ENCODE measurements around the gene ATF4. TPM values are rescaled to one million over a fixed set of nuclear protein-coding genes. Genes with fewer than 3 reads are reported as not detected.
A peak's percentile ranks its signal among the peaks of the same experiment; 100 is the strongest.

Gene ATF4
- total RNA-seq, 1 donor from 2014 or later = 315 TPM

DNA sequence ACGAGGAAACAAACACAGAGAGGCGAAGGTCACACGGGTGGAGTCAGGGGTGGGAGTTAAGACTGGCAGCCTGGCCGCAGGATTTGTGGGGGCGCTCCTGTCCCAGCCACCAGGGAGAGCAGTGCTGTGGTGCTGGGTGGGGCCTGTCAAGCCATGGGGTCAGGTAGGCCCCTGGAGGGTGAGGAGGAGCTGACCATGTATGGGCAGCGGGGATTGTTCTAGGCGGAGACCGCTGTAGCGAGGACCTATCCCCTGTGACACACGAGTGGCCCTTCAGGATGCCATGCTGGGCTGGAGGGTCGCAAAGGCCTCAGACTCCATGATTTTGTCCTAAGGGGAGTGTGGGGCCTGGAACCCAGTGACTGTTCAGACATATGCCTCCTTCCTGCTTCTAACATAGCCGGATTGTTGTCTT lies 13.7 kb downstream of the ATF4 start:
- H3K4me3 Mint-ChIP-seq = peak overlapping the region; percentile 68
- DNase-seq (ENCODE audit: extremely low spot score, unreplicated experiment) = no peak
- H3K9me3 Mint-ChIP-seq = no peaks in the 10 kb centered on the region
- H3K36me3 Mint-ChIP-seq = peaks cover 5% of the 10 kb centered on the region
- no peaks in the 10 kb centered on the region for H3K27me3 Mint-ChIP-seq
- peaks cover 36% of the 10 kb centered on the region for H3K4me1 Mint-ChIP-seq (ENCODE audit: unreplicated experiment)
- H3K27ac Mint-ChIP-seq = peak overlapping the region; percentile 35
- TF ChIP-seq, protein P1, sequence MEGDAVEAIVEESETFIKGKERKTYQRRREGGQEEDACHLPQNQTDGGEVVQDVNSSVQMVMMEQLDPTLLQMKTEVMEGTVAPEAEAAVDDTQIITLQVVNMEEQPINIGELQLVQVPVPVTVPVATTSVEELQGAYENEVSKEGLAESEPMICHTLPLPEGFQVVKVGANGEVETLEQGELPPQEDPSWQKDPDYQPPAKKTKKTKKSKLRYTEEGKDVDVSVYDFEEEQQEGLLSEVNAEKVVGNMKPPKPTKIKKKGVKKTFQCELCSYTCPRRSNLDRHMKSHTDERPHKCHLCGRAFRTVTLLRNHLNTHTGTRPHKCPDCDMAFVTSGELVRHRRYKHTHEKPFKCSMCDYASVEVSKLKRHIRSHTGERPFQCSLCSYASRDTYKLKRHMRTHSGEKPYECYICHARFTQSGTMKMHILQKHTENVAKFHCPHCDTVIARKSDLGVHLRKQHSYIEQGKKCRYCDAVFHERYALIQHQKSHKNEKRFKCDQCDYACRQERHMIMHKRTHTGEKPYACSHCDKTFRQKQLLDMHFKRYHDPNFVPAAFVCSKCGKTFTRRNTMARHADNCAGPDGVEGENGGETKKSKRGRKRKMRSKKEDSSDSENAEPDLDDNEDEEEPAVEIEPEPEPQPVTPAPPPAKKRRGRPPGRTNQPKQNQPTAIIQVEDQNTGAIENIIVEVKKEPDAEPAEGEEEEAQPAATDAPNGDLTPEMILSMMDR (conservative IDR thresholded peaks at IDR 0.05) = no peak

DNA sequence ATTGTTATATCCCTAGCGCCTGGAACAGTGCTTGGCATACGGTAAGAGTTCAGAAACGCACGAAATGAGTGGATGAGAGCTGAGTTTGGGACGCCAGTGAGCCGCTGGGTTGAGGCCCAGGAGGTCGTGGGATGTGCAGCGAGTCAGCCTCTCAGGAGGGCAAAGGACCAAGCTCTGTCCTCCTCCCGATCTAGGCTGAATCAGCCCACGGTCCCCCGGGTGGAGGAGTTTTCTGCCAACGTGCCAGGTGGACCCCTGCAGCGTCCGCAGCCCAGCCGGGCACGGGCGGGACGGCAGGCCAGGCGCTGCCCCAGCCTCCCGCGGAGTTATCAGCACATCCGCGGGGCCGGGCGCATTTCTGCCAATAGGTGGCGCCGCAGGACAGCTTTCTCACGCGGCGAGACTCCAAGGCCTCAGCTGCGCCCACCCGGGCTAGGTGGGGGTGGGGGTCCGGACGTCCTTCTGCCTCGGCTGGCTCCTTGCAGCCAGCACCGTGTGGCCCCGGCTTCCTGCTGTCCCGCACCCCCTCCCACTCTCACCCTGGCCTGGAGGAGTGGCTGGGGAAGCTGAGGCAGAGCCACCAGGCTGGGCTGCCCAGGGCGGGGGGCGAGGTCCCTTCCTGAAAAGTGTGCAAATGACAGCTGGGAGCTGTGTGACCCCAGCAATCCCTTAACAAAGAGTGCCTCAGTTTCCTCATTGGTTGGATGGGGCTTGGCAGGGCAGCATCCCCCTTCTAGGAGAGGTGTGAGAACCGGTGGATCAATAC lies 14.4 kb downstream of the ATF4 start:
- Mint-ChIP-seq H3K9me3 (no peaks in the 10 kb centered on the region), H3K4me3 (peak overlapping the region; percentile 68), H3K4me1 (ENCODE audit: unreplicated experiment) (peaks cover 31% of the 10 kb centered on the region), H3K27me3 (no peaks in the 10 kb centered on the region), H3K27ac (peak overlapping the region; percentile 35), H3K36me3 (peaks cover 4% of the 10 kb centered on the region)
- DNase-seq (ENCODE audit: extremely low spot score, unreplicated experiment) = peak; percentile 94
- TF ChIP-seq, protein P1 (conservative IDR thresholded peaks at IDR 0.05) = peak; percentile 99

DNA sequence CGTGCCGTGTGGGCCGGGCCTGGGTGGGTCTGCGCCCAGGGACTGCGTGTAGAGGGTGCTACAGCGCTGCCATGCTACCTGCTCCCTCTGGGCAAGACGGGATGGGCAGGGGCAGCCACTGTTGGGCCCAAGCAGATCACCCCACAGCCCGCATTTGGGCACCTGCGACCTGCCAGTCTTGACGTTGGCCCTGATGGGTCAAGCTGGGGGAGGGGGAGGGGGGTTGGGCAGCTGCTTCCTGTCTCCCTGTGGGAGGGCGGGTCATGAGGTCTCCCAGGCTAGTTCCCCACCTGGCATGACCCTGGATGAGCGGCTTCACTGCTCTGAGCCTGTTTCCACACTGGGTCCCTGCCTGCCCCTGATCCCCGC lies 15.0 kb downstream of the ATF4 start:
- Mint-ChIP-seq H3K27me3 (peaks cover 2% of the 10 kb centered on the region), H3K27ac (no peak overlapping the region), H3K36me3 (no peaks in the 10 kb centered on the region), H3K9me3 (no peaks in the 10 kb centered on the region), H3K4me3 (no peak overlapping the region), H3K4me1 (ENCODE audit: unreplicated experiment) (peaks cover 27% of the 10 kb centered on the region)
- TF ChIP-seq, protein P1 (conservative IDR thresholded peaks at IDR 0.05) = no peak
- DNase-seq (ENCODE audit: extremely low spot score, unreplicated experiment) = no peak

DNA sequence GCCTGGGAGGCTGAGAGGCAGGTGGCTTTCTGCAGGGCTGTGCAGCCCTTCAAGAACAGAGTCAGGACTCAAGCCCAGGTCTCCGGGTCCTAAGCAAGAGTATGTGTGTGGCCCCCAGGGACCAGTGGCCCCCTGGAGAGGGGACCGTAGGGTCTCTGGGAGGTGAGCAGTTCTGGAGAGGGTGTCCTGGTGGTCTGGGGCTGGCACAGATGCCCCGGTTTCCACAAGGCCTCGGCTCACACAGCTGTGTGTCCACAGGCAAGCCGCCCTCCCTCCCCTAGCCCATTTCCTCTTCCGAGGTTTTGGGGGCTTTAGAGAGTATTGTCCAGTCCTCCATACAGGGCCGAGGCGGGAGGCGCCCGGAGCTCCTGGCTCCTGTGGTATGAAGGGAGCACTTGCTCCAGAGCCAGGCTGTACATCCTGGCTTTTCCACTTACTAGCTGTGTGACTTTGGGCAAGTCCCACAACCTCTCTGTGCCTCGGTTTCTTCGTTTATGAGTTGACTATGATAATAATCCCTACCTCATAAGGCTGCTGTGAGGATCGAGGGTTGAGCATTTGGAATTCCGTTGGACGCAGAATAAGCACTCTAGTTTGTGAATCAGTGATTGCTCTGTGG lies 15.6 kb downstream of the ATF4 start:
- peaks cover 2% of the 10 kb centered on the region for H3K27me3 Mint-ChIP-seq
- peaks cover 22% of the 10 kb centered on the region for H3K4me1 Mint-ChIP-seq (ENCODE audit: unreplicated experiment)
- TF ChIP-seq, protein P1 (conservative IDR thresholded peaks at IDR 0.05) = no peak
- H3K4me3 Mint-ChIP-seq = no peak overlapping the region
- DNase-seq (ENCODE audit: extremely low spot score, unreplicated experiment) = no peak
- no peak overlapping the region for H3K27ac Mint-ChIP-seq
- H3K36me3 Mint-ChIP-seq = no peaks in the 10 kb centered on the region
- no peaks in the 10 kb centered on the region for H3K9me3 Mint-ChIP-seq

DNA sequence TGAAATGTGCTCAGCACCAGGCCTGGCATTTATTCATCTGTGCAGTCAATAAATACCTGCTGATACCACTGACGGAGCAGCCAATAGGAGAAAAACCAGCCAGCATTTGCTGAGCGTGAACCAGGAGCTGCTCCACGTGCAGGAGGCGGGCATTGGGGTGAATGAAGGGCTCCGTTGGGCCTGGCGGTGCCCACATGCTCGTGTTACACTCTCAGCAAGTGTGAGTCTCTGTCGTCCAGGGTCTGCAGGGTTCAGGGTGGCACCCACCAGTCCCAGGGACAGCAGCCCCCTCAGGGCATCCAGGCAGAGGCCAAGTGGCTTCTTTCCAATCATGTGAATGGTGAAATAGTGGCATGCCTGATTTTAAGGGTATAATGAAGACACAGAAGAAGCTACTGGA lies 16.3 kb downstream of the ATF4 start:
- TF ChIP-seq, protein P1 (conservative IDR thresholded peaks at IDR 0.05) = no peak
- no peak overlapping the region for H3K4me3 Mint-ChIP-seq
- H3K9me3 Mint-ChIP-seq = no peaks in the 10 kb centered on the region
- H3K27me3 Mint-ChIP-seq = peaks cover 2% of the 10 kb centered on the region
- no peak for DNase-seq (ENCODE audit: extremely low spot score, unreplicated experiment)
- peaks cover 15% of the 10 kb centered on the region for H3K4me1 Mint-ChIP-seq (ENCODE audit: unreplicated experiment)
- H3K36me3 Mint-ChIP-seq = no peaks in the 10 kb centered on the region
- no peak overlapping the region for H3K27ac Mint-ChIP-seq
